Uterus (tissue), 4 donors: ENCODE measurements around the gene CREG1. TPM values are rescaled to one million over a fixed set of nuclear protein-coding genes. Genes with fewer than 3 reads are reported as not detected.

Source experiments
- DNase-seq, 2 donors: peaks; one replicate each; pipeline ENCODE4 v3.0.0-alpha.2; 2019 to 2020
- H3K27ac ChIP-seq, 2 donors: fragments of 200-600 bp; sonication (generic); 1 replicate in 1 of 2; 2 replicates in 1 of 2; pipeline ENCODE4 v1.5.1; 2016 to 2018
- H3K27me3 ChIP-seq, 2 donors: fragments of 200-600 bp; sonication (generic); one replicate each; pipeline ENCODE4 v1.5.1; 2018 to 2019; ENCODE audit warnings: control low read depth in 1 of 2
- H3K36me3 ChIP-seq, 2 donors: fragments of 200-600 bp; sonication (generic); one replicate each; pipeline ENCODE4 v1.5.1; 2019; ENCODE audit warnings: control low read depth in 1 of 2
- H3K4me1 ChIP-seq, 2 donors: fragments of 200-600 bp; sonication (generic); one replicate each; pipeline ENCODE4 v1.5.1; 2018 to 2019; ENCODE audit warnings: control low read depth in 1 of 2
- H3K4me3 ChIP-seq, 2 donors: fragments of 200-600 bp; sonication (generic); 1 replicate in 1 of 2; 2 replicates in 1 of 2; pipeline ENCODE4 v1.5.1; 2018 to 2019; ENCODE audit warnings: mild to moderate bottlenecking in 1 of 2
- H3K9me3 ChIP-seq, 2 donors: fragments of 200-600 bp; sonication (generic); one replicate each; pipeline ENCODE4 v1.5.1; 2019; ENCODE audit warnings: control low read depth in 1 of 2
- CTCF ChIP-seq, 4 experiments: fragments of 200-600 bp in 2 of 4; fragments of 450-650 bp in 2 of 4; sonication (generic) in 2 of 4; IDR thresholded peaks; one replicate each; pipeline ENCODE4 v1.5.1; 2016 to 2019; ENCODE audit warnings: antibody characterized with exemption in 4 of 4, mild to moderate bottlenecking in 2 of 4, moderate library complexity in 1 of 4
- POLR2A ChIP-seq, 2 donors: fragments of 450-650 bp; IDR thresholded peaks; one replicate each; pipeline ENCODE4 v1.6.1; 2016; ENCODE audit warnings: antibody characterized with exemption in 2 of 2, mild to moderate bottlenecking in 1 of 2, moderate library complexity in 1 of 2
- intact Hi-C: fragments of 100-400 bp; cut with DNase I; formaldehyde crosslinking; loops from one replicate; pipeline ENCODE4 v1.15.1; 2023; ENCODE audit warnings: low total_unique reads
- total RNA-seq, 4 donors: library from RNA; depleted of rRNA in 3 of 4; stranded (reverse); fragments of >200 nt in 3 of 4; gene quantifications; one replicate each; pipeline versions ENCODE4 v1.1.0 to v1.2.4, GENCODE V29; 2014 to 2023
- donor health status: DM: yes; HTN: yes; CAD: no.

CREG1 gene
- total RNA-seq, 4 donors from 2014 or later: 72.7 to 161 (median 91.0) TPM

GRCh38 chr1:167510244-167510643 is 43.3 kb downstream of the CREG1 start:
- H3K4me3 ChIP-seq: no peak overlapping the region
- no peak for TF ChIP-seq POLR2A (IDR thresholded peaks at IDR 0.05)
- TF ChIP-seq CTCF (IDR thresholded peaks at IDR 0.05): no peak
- no peaks in the 10 kb centered on the region for H3K27me3 ChIP-seq
- DNase-seq: no peak
- no peaks in the 10 kb centered on the region for H3K9me3 ChIP-seq
- H3K27ac ChIP-seq: no peak overlapping the region
- intact Hi-C loops: no loop called here
- no peaks in the 10 kb centered on the region for H3K36me3 ChIP-seq
- H3K4me1 ChIP-seq: no peaks in the 10 kb centered on the region

DNA sequence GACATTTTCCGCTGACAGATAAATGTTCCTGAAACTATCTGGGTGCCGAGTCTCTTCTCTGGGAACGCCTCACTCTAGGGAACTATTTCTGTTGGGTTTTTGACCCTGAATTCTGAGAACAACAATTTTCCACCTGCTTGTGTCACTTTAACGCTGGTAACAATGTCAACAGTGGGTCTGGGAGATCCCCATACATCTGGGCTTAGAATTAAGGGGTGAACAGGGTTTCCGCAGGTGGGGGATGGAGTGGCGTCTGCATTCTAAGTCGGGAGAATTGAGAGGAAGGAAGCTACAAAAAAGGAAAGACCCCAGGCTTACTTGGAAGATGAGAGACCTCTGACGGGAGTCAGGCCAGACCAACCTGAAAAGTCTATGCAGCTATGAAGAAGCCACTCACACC is 44.0 kb downstream of the CREG1 start:
- Histone ChIP-seq H3K27ac (no peak overlapping the region), H3K27me3 (no peaks in the 10 kb centered on the region), H3K9me3 (no peaks in the 10 kb centered on the region), H3K4me3 (no peak overlapping the region), H3K36me3 (no peaks in the 10 kb centered on the region), H3K4me1 (no peaks in the 10 kb centered on the region)
- TF ChIP-seq POLR2A (IDR thresholded peaks at IDR 0.05) (no peak), CTCF (IDR thresholded peaks at IDR 0.05) (no peak)
- intact Hi-C loops: no loop called here
- DNase-seq: no peak

- no peak for DNase-seq
- TF ChIP-seq CTCF (IDR thresholded peaks at IDR 0.05) (no peak), POLR2A (IDR thresholded peaks at IDR 0.05) (no peak)
- H3K4me1 ChIP-seq: no peaks in the 10 kb centered on the region
- H3K27me3 ChIP-seq: no peaks in the 10 kb centered on the region
- no peaks in the 10 kb centered on the region for H3K9me3 ChIP-seq
- H3K36me3 ChIP-seq: no peaks in the 10 kb centered on the region
- no peak overlapping the region for H3K4me3 ChIP-seq
- H3K27ac ChIP-seq: no peak overlapping the region
- intact Hi-C loops: no loop called here
These were observed 45.8 kb downstream of the CREG1 start for GRCh38 chr1:167507719-167508118.

GRCh38 chr1:167504467-167504827 is 49.1 kb downstream of the CREG1 start:
- Histone ChIP-seq H3K27ac (no peak overlapping the region), H3K4me1 (no peaks in the 10 kb centered on the region), H3K27me3 (no peaks in the 10 kb centered on the region), H3K9me3 (no peaks in the 10 kb centered on the region), H3K4me3 (no peak overlapping the region), H3K36me3 (no peaks in the 10 kb centered on the region)
- TF ChIP-seq CTCF (IDR thresholded peaks at IDR 0.05) (no peak), POLR2A (IDR thresholded peaks at IDR 0.05) (no peak)
- intact Hi-C loops: no loop called here
- DNase-seq: no peak

DNA sequence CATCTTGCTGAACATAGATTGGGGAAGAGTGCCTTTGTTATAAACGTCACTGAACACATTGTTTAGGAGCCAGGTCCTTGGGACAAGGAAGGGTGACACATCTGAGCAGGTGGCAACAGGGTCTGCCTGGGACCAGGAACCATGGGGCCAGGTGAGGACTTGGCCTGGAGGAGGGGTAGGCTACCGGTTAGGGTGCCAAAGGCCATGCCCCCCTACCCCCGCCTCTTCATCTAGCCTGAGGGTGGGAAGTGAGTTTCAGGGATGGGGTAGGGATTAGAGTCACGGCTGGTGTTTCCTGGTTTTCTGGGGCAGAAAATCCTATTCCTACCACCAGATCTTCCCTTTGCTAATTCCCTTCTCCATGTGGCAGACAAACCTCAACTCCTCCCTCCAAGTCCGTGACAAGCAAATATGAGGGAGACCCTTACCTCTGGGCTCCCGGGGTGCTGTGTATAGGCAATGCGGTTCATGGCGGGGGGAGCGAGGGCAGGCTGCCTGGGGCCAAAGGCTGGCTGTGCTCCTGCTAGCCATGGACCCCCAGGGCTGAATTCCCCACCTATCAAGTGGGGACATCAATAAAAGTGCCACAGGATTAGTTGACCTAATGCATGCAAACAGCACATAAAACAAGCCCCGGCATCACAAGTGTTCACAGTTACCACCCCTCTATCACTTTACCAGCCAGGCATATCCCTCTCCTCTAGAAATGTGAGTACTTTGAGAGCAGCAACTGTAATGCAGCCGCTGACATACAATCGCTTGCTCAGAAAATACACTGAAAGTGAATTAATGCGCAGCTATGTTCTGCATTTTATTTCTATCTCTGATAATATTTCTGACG is 49.7 kb downstream of the CREG1 start:
- Histone ChIP-seq H3K27ac (no peak overlapping the region), H3K27me3 (no peaks in the 10 kb centered on the region), H3K4me3 (no peak overlapping the region), H3K4me1 (no peaks in the 10 kb centered on the region), H3K36me3 (no peaks in the 10 kb centered on the region), H3K9me3 (no peaks in the 10 kb centered on the region)
- intact Hi-C loops: no loop called here
- TF ChIP-seq CTCF (IDR thresholded peaks at IDR 0.05) (no peak), POLR2A (IDR thresholded peaks at IDR 0.05) (no peak)
- no peak for DNase-seq
